Mesangial cell (primary cell): ENCODE data around the gene STXBP3. TPM values are rescaled to one million over a fixed set of nuclear protein-coding genes. Genes with fewer than 3 reads are reported as not detected.

Experiments
- total RNA-seq: library from RNA; depleted of rRNA; stranded (reverse); fragments of >200 nt; gene quantifications from 2 replicates; pipeline ENCODE4 v1.2.3, GENCODE V29; 2015

Gene STXBP3
- 12.2 and 13.1 TPM in 2 replicates for total RNA-seq

GRCh38 chr1:108746382-108747170 lies at the start of gene STXBP3:
Gene STXBP3, plus strand, starts transcription at chr1:108746674. Its CDS starts 64 bp downstream, at chr1:108746738.

GRCh38 chr1:108712606-108713150 lies 33.8 kb upstream of the STXBP3 start, which contains the start of gene FNDC7:
Gene FNDC7, plus strand, starts transcription at chr1:108712908. Its CDS starts 26 bp downstream, at chr1:108712934.

GRCh38 chr1:108856994-108857393 lies 110.5 kb downstream of the STXBP3 start, which contains the start of gene AKNAD1:
Gene AKNAD1, minus strand, starts transcription at chr1:108857094. Its CDS starts 4,430 bp downstream, at chr1:108852664.

Other genes starting within 250 kb of the STXBP3 start
- gene EEIG2, start 186.6 kb upstream of the STXBP3 start, total RNA-seq, result 3.2 and 7.8 TPM in 2 replicates
- 4.2 TPM in 2 replicates for gene HENMT1, start 85.6 kb upstream of the STXBP3 start, total RNA-seq
- gene PRPF38B, start 54.4 kb upstream of the STXBP3 start, total RNA-seq, result 8.0 and 8.6 TPM in 2 replicates
- gene FNDC7, start 33.8 kb upstream of the STXBP3 start, total RNA-seq, result under 0.01 TPM in 1 of 2 replicates, not detected in the other
- gene AKNAD1, start 110.4 kb downstream of the STXBP3 start, total RNA-seq, result not detected in 2 replicates
- 4.7 and 45.0 TPM in 2 replicates for gene GPSM2, start 130.3 kb downstream of the STXBP3 start, total RNA-seq
- gene CLCC1, start 216.8 kb downstream of the STXBP3 start, total RNA-seq, result 13.7 and 16.0 TPM in 2 replicates